Spleen (tissue), 11 donors: ENCODE data around the gene DMGDH. TPM values are rescaled to one million over a fixed set of nuclear protein-coding genes. Genes with fewer than 3 reads are reported as not detected.

Source experiments
- DNase-seq: peaks from one replicate; pipeline ENCODE4 v3.0.0-alpha.2; 2020
- H3K27ac ChIP-seq, 8 donors: fragments of 200-600 bp; sonication (generic) in 7 of 8; 1 replicate in 4 of 8; 2 replicates in 4 of 8; pipeline versions ENCODE4 v1.5.0 to v1.8.0; 2016 to 2021; ENCODE audit warnings: inconsistent platforms in 4 of 8, mild to moderate bottlenecking in 4 of 8, moderate library complexity in 1 of 8
- H3K27me3 ChIP-seq, 7 donors: fragments of 200-600 bp; sonication (generic) in 6 of 7; replicated peaks in 1 of 7; 1 replicate in 4 of 7; 2 replicates in 3 of 7; pipeline versions ENCODE4 v1.5.0 to v1.8.0; 2016 to 2021; ENCODE audit warnings: inconsistent platforms in 3 of 7, mild to moderate bottlenecking in 1 of 7
- H3K36me3 ChIP-seq, 6 donors: fragments of 200-600 bp; sonication (generic) in 5 of 6; 1 replicate in 4 of 6; 2 replicates in 2 of 6; pipeline versions ENCODE4 v1.5.0 to v1.8.0; 2016 to 2021; ENCODE audit warnings: inconsistent platforms in 2 of 6
- H3K4me1 ChIP-seq, 6 donors: fragments of 200-600 bp; sonication (generic) in 5 of 6; 1 replicate in 3 of 6; 2 replicates in 3 of 6; pipeline versions ENCODE4 v1.5.0 to v1.8.0; 2016 to 2021; ENCODE audit warnings: inconsistent platforms in 3 of 6
- H3K4me3 ChIP-seq, 8 donors: fragments of 200-600 bp; sonication (generic) in 7 of 8; 1 replicate in 4 of 8; 2 replicates in 4 of 8; pipeline versions ENCODE4 v1.5.0 to v1.8.0; 2016 to 2021; ENCODE audit warnings: inconsistent platforms in 4 of 8, mild to moderate bottlenecking in 4 of 8, moderate library complexity in 2 of 8
- H3K9me3 ChIP-seq, 8 donors: fragments of 200-600 bp; sonication (generic) in 7 of 8; 1 replicate in 4 of 8; 2 replicates in 4 of 8; pipeline versions ENCODE4 v1.5.0 to v1.8.0; 2016 to 2021; ENCODE audit warnings: inconsistent platforms in 4 of 8
- CTCF ChIP-seq, 11 experiments: fragments of 200-600 bp in 7 of 11; fragments of 450-650 bp in 4 of 11; sonication (generic) in 4 of 11; IDR thresholded peaks in 8 of 11; conservative IDR thresholded peaks in 3 of 11; 1 replicate in 7 of 11; 2 replicates in 4 of 11; pipeline versions ENCODE4 v1.4.0 to v1.8.0; 2016 to 2021; ENCODE audit warnings: antibody characterized with exemption in 11 of 11, inconsistent platforms in 4 of 11, mild to moderate bottlenecking in 1 of 11
- POLR2A ChIP-seq, 3 donors: fragments of 450-650 bp; IDR thresholded peaks; one replicate each; pipeline ENCODE4 v1.5.1; 2017; ENCODE audit warnings: antibody characterized with exemption in 3 of 3, mild to moderate bottlenecking in 1 of 3
- POLR2AphosphoS5 ChIP-seq, 3 donors: sonication (generic); formaldehyde crosslinking; IDR thresholded peaks; one replicate each; pipeline ENCODE4 v1.5.1; 2017; ENCODE audit warnings: antibody characterized with exemption in 3 of 3
- WGBS, 5 donors: extraction: QIAGEN DNeasy Blood & Tissue Kit in 3 of 5; methylation state at CpG; one replicate each; pipeline versions ENCODE4 v1.1.5 to v1.1.7; 2013 to 2018; 5-methylcytosine and 5-hydroxymethylcytosine counted together
- intact Hi-C: fragments of 100-400 bp; cut with DNase I; formaldehyde crosslinking; loops from one replicate; pipeline ENCODE4 v1.15.0; 2023; ENCODE audit warnings: low total_unique reads
- polyA plus RNA-seq, 3 donors: library from polyadenylated mRNA; stranded (reverse); fragments of 200-250 nt; gene quantifications; one replicate each; pipeline ENCODE4 v1.2.1, GENCODE V29; 2013
- total RNA-seq, 7 donors: library from RNA; depleted of rRNA in 3 of 7; stranded (reverse); fragments of >200 nt in 3 of 7; fragmentation: NEBNext Ultra II Directional in 4 of 7; extraction: Animal tissue kit (Norgen Biotek cat#: 25700) in 4 of 7; gene quantifications; one replicate each; pipeline versions ENCODE4 v1.1.0 to v1.2.1, GENCODE V29; 2016 to 2021
- donor health status: healthy with polysubstance abuse.
- donor health status: DM: no; HTN: no; CAD: no; lungs with moderate emphysema.
- donor health status: DM: no; HTN: no; CAD: no.
- donor health status: Bipolar disorder and iron deficiency.
- donor health status: healthy.
- donor health status: DM: no; HTN: no; CAD: no.
- donor health status: DM: yes; HTN: yes; CAD: no.

DMGDH gene
- total and polyA plus RNA-seq, 10 donors = 0.06 to 1.4 (median 0.45) TPM; not detected in 2

GRCh38 chr5:79042188-79042587, 27.3 kb downstream of the DMGDH start:
- Histone ChIP-seq H3K9me3 (peaks cover 0 to 2% (median 0%) of the 10 kb centered on the region in 8 donors), H3K4me1 (no peaks in the 10 kb centered on the region), H3K27me3 (no peaks in the 10 kb centered on the region), H3K4me3 (no peak overlapping the region), H3K27ac (no peak overlapping the region), H3K36me3 (no peaks in the 10 kb centered on the region)
- intact Hi-C loops = no loop called here
- TF ChIP-seq POLR2AphosphoS5 (IDR thresholded peaks at IDR 0.05) (no peak), POLR2A (IDR thresholded peaks at IDR 0.05) (no peak), CTCF (IDR thresholded peaks at IDR 0.05 in 8 of 11, conservative IDR thresholded peaks at IDR 0.05 in 3 of 11) (no peak)
- no peak for DNase-seq
- 68 to 79% (median 78%) methylated on average over 3 of the region's 3 CpGs for WGBS, 5 donors

- no peaks in the 10 kb centered on the region for H3K36me3 ChIP-seq
- TF ChIP-seq POLR2AphosphoS5 (IDR thresholded peaks at IDR 0.05) (no peak), CTCF (IDR thresholded peaks at IDR 0.05 in 8 of 11, conservative IDR thresholded peaks at IDR 0.05 in 3 of 11) (no peak), POLR2A (IDR thresholded peaks at IDR 0.05) (no peak)
- no peak for DNase-seq
- no peaks in the 10 kb centered on the region for H3K4me1 ChIP-seq
- peaks cover 0 to 9% (median 1%) of the 10 kb centered on the region in 8 donors for H3K9me3 ChIP-seq
- no peak overlapping the region for H3K27ac ChIP-seq
- 89 to 98% (median 95%) methylated on average over 2 of the region's 2 CpGs for WGBS, 5 donors
- H3K4me3 ChIP-seq = no peak overlapping the region
- intact Hi-C loops = no loop called here
- H3K27me3 ChIP-seq = no peaks in the 10 kb centered on the region
Measured at GRCh38 chr5:79036769-79037168, 32.7 kb downstream of the DMGDH start.

- Histone ChIP-seq H3K4me1 (no peaks in the 10 kb centered on the region), H3K9me3 (peaks cover 0 to 9% (median 1%) of the 10 kb centered on the region in 8 donors), H3K36me3 (no peaks in the 10 kb centered on the region), H3K27me3 (no peaks in the 10 kb centered on the region), H3K4me3 (no peak overlapping the region), H3K27ac (no peak overlapping the region)
- 86 to 98% (median 91%) methylated on average over 3 of the region's 3 CpGs for WGBS, 5 donors
- DNase-seq = no peak
- TF ChIP-seq POLR2A (IDR thresholded peaks at IDR 0.05) (no peak), CTCF (IDR thresholded peaks at IDR 0.05 in 8 of 11, conservative IDR thresholded peaks at IDR 0.05 in 3 of 11) (no peak), POLR2AphosphoS5 (IDR thresholded peaks at IDR 0.05) (no peak)
- intact Hi-C loops = no loop called here
Measured at GRCh38 chr5:79035237-79035636, 34.2 kb downstream of the DMGDH start.

- 89 to 96% (median 93%) methylated on average over 5 of the region's 5 CpGs for WGBS, 5 donors
- intact Hi-C loops = no loop called here
- no peaks in the 10 kb centered on the region for H3K36me3 ChIP-seq
Measured at GRCh38 chr5:79032782-79033181, 36.7 kb downstream of the DMGDH start.

More at GRCh38 chr5:79032782-79033181, 36.7 kb downstream of the DMGDH start:
- H3K9me3 ChIP-seq = peaks cover 0 to 9% (median 1%) of the 10 kb centered on the region in 8 donors
- TF ChIP-seq CTCF (IDR thresholded peaks at IDR 0.05 in 8 of 11, conservative IDR thresholded peaks at IDR 0.05 in 3 of 11) (no peak), POLR2A (IDR thresholded peaks at IDR 0.05) (no peak), POLR2AphosphoS5 (IDR thresholded peaks at IDR 0.05) (no peak)
- no peak overlapping the region for H3K4me3 ChIP-seq
- no peak overlapping the region for H3K27ac ChIP-seq
- H3K4me1 ChIP-seq = no peaks in the 10 kb centered on the region
- no peaks in the 10 kb centered on the region for H3K27me3 ChIP-seq
- no peak for DNase-seq
